Measurements from ENCODE around the gene H2AZ2. TPM values are rescaled to one million over a fixed set of nuclear protein-coding genes. Genes with fewer than 3 reads are reported as not detected.

The H2AZ2 gene
- total RNA-seq (2012; rRNA removed) (162 and 230 TPM in 2 replicates), polyA plus RNA-seq (2012; rRNA removed) (135 and 156 TPM in 2 replicates), Bru-seq, nascent RNA (percentile 81 among the genes with signal in this experiment), BruChase-seq, experiment 1, labeled RNA remaining after a 6-hour chase (percentile 96 among the genes with signal in this experiment), BruChase-seq, experiment 2, labeled RNA remaining after a 2-hour chase (percentile 89 among the genes with signal in this experiment)
- 141 and 213 TPM in 2 replicates for polyA plus RNA-seq (2012; cell fraction: cytosol; rRNA removed)
- polyA plus RNA-seq (2012; cell fraction: nucleus; rRNA removed; ENCODE audit: low replicate concordance) = 57.3 and 81.6 TPM in 2 replicates
- long read RNA-seq, transcript H2AFV-201 (5 exons, 3,804 nt) = minor isoform, 5 of 55 reads
- long read RNA-seq, transcript H2AFV-202 (5 exons, 752 nt) = major isoform, 27 of 55 reads
- long read RNA-seq, partial matches to known transcripts = 16 of 55 reads
- long read RNA-seq, other reads (novel, unspliced or antisense) = 0 of 55 reads

DNA sequence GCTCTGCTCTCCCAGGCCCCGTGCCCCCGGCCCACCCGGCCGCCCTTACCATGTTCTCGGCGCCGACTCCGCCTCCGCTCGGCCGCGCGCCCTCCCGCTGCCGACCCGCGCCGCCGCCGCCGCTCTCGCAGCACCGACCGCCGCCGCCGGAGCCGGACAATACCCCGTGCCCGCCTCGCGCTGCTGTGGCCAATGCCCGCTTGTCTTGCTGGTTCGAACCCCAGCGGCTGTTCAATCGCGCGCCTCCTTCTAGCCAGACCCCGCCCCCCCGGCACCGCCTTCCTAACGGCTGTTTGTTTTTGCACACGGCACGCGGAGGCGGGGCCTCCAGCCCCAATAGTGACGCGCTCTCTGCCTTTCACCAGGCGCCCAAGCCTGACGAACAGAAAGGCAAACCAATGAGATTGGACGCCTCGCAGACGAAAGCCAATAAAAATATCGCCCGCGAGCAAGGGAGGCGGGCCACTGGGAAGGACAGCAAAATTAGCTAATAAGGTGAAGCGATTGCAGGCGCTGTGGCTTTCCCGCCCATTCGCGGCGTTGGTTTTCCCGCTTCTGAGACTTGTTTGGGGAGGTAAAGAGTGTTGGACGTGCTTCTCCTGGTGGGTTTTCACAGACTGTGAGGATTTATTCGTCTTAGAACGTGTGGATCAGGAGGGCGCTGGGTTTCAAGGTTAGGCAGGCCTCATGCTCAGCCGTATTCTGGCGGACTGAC lies at the start of gene H2AZ2:
H2AZ2 (minus strand) TSS at position 168 of the 715 bp plus-strand sequence; CDS start at position 52, 116 bp downstream.
- H2BK15ac ChIP-seq (ENCODE audit: low read depth, low read length) = peak within 1 kb of the TSS; percentile 0; the same call in 1 of the 3 replicates
- peak within 1 kb of the TSS; percentile 75 for H3K14ac ChIP-seq (replicated peaks; ENCODE audit: low read depth, low read length)
- dilution Hi-C loops (cut with HindIII; ENCODE audit: low sequenced_read_pairs, unreplicated experiment) (no loop called here), intact Hi-C loops (cut with micrococcal nuclease) (loop anchor here (1.0 to 5.0 kb wide), 6 partner anchors 37 to 260 kb away; partner anchors contain the start of genes OGDH and PURB), in situ Hi-C loops (cut with MboI; ENCODE audit: low sequenced_read_pairs) (loop anchor here (10.0 kb wide), 1 partner anchor 253 kb away; no protein-coding TSS in a partner anchor)
- peak within 1 kb of the TSS; percentile 90 for H3K4me3 ChIP-seq (ENCODE audit: insufficient read depth, low read depth, low read length)
- H4K5ac ChIP-seq (ENCODE audit: low read depth, low read length) = peak within 1 kb of the TSS; percentile 78; the same call in 1 of the 2 replicates
- H3K9me3 ChIP-seq (ENCODE audit: control insufficient read depth, insufficient read depth, low read length) = no peaks in the 10 kb centered on the region
- H3K23ac ChIP-seq (ENCODE audit: low read depth, low read length) = peak within 1 kb of the TSS; percentile 95
- H4K8ac ChIP-seq (ENCODE audit: low read depth in 2 of 2, low read length in 2 of 2) = peak within 1 kb of the TSS; percentile 93 to 95
- H3K79me1 ChIP-seq (ENCODE audit: low read depth in 1 of 2, low read length in 2 of 2) = peaks cover 0 to 17% of the 10 kb centered on the region in 2 experiments; a peak in 1 of 4 replicates
- peak within 1 kb of the TSS; percentile 77 for H2BK5ac ChIP-seq (ENCODE audit: low read depth, low read length, poor library complexity, severe bottlenecking)
- peak within 1 kb of the TSS; percentile 96 for H3K4me2 ChIP-seq (ENCODE audit: low read depth, low read length)
- CTCF ChIA-PET = interaction anchor here (0.7 to 1.6 kb wide), 4 partner anchors 9 to 288 kb away, joined by 3 to 5 read pairs (median 3); no protein-coding TSS in a partner anchor
- H2AK9ac ChIP-seq (replicated peaks; ENCODE audit: low read depth, low read length, poor library complexity) = peak within 1 kb of the TSS; percentile 75
- H2BK120ac ChIP-seq (ENCODE audit: low read depth, low read length) = peak within 1 kb of the TSS; percentile 43; the same call in 1 of the 2 replicates
- H4K20me1 ChIP-seq (ENCODE audit: insufficient read depth, low read length) = peaks cover 12% of the 10 kb centered on the region
- peak within 1 kb of the TSS; percentile 83; the same call in 1 of the 2 replicates for H3K18ac ChIP-seq (ENCODE audit: low read depth, low read length)
- no peaks in the 10 kb centered on the region for H3K27me3 ChIP-seq (ENCODE audit: control insufficient read depth, insufficient read depth, low read length)
- H3K9ac ChIP-seq (ENCODE audit: low read depth, low read length) = peak within 1 kb of the TSS; percentile 94
- H3K56ac ChIP-seq (ENCODE audit: extremely low read depth, insufficient read depth, low read length) = peak within 1 kb of the TSS; percentile 95
- BruUV-seq (replicated peaks) = no TSS peak
- peaks cover 3% of the 10 kb centered on the region; the same call in 1 of the 2 replicates for H3K9me1 ChIP-seq (ENCODE audit: insufficient read depth, low read length)
- 0% methylated on average over 45 of the region's 70 CpGs; no CpG with 5 or more reads in 1 of the 2 experiments for WGBS, 2 experiments (ENCODE audit: extremely low coverage in 2 of 2, insufficient read length in 1 of 2)
- H3K36me3 ChIP-seq (ENCODE audit: control insufficient read depth, insufficient read depth, low read length) = no peaks in the 10 kb centered on the region
- ATAC-seq (ENCODE audit: low read depth) (peak; percentile 93), DNase-seq (peak; percentile 100)
- peak within 1 kb of the TSS; percentile 81 for H3K4ac ChIP-seq (ENCODE audit: low read depth, low read length)
- H2BK20ac ChIP-seq (ENCODE audit: low read depth, low read length) = no peak within 1 kb of the TSS
- H3K27ac ChIP-seq (ENCODE audit: insufficient read depth, low read length) = peak within 1 kb of the TSS; percentile 81
- POLR2A ChIA-PET (ENCODE audit: unreplicated experiment) = no interaction called here
- peak within 1 kb of the TSS; percentile 95 for H2AFZ ChIP-seq (replicated peaks; ENCODE audit: low read length, poor library complexity)
- H2AK5ac ChIP-seq (ENCODE audit: low read depth, low read length) = peak within 1 kb of the TSS; percentile 48
- H4K91ac ChIP-seq (ENCODE audit: insufficient read depth, low read depth, low read length) = peak within 1 kb of the TSS; percentile 92
- peaks cover 2% of the 10 kb centered on the region; the same call in 1 of the 2 replicates for H3K4me1 ChIP-seq (ENCODE audit: control insufficient read depth, insufficient read depth, low read length)
- TF ChIP-seq MXI1 (IDR thresholded peaks at IDR 0.05; ENCODE audit: borderline replicate concordance, low read depth, low read length) = no peak; the same call in 1 of the 2 replicates
- no peak for TF ChIP-seq CHD1 (IDR thresholded peaks at IDR 0.05; ENCODE audit: low read depth, low read length)
- no peak for TF ChIP-seq RCOR1 (IDR thresholded peaks at IDR 0.05; ENCODE audit: insufficient replicate concordance, low read length)
- no peak for TF ChIP-seq SMC3 (IDR thresholded peaks at IDR 0.05; ENCODE audit: low read depth, low read length)
- TF ChIP-seq RFX5 (IDR thresholded peaks at IDR 0.05; ENCODE audit: low read depth, low read length) = no peak
- no peak for TF ChIP-seq RAD21 (IDR thresholded peaks at IDR 0.05; ENCODE audit: low read length)
- peak; percentile 93 for TF ChIP-seq FOS (IDR thresholded peaks at IDR 0.05; ENCODE audit: low read depth, low read length)
- TF ChIP-seq, protein P1, sequence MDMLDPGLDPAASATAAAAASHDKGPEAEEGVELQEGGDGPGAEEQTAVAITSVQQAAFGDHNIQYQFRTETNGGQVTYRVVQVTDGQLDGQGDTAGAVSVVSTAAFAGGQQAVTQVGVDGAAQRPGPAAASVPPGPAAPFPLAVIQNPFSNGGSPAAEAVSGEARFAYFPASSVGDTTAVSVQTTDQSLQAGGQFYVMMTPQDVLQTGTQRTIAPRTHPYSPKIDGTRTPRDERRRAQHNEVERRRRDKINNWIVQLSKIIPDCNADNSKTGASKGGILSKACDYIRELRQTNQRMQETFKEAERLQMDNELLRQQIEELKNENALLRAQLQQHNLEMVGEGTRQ (IDR thresholded peaks at IDR 0.05; ENCODE audit: low read depth, low read length) = no peak
- no peak for TF ChIP-seq MAFK (IDR thresholded peaks at IDR 0.05; ENCODE audit: low read depth, low read length)
- peak; percentile 69; the same call in 1 of the 2 replicates for TF ChIP-seq CEBPB (IDR thresholded peaks at IDR 0.05; ENCODE audit: low read depth, low read length)
- TF ChIP-seq, protein P2, sequence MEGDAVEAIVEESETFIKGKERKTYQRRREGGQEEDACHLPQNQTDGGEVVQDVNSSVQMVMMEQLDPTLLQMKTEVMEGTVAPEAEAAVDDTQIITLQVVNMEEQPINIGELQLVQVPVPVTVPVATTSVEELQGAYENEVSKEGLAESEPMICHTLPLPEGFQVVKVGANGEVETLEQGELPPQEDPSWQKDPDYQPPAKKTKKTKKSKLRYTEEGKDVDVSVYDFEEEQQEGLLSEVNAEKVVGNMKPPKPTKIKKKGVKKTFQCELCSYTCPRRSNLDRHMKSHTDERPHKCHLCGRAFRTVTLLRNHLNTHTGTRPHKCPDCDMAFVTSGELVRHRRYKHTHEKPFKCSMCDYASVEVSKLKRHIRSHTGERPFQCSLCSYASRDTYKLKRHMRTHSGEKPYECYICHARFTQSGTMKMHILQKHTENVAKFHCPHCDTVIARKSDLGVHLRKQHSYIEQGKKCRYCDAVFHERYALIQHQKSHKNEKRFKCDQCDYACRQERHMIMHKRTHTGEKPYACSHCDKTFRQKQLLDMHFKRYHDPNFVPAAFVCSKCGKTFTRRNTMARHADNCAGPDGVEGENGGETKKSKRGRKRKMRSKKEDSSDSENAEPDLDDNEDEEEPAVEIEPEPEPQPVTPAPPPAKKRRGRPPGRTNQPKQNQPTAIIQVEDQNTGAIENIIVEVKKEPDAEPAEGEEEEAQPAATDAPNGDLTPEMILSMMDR (conservative IDR thresholded peaks at IDR 0.05; ENCODE audit: low read depth, low read length) = no peak
- TF ChIP-seq NFE2L2 (IDR thresholded peaks at IDR 0.05; ENCODE audit: low read depth, low read length) = no peak
- TF ChIP-seq POLR2A (IDR thresholded peaks at IDR 0.05; ENCODE audit: low read depth, low read length) = peak; percentile 76
